ENCODE measurements around the gene ZNF883.
"Not testable (repeated sequence)": the region's sequence is repeated elsewhere in the genome, so short reads cannot be mapped to it uniquely, and the experiment has no call there.

Gene ZNF883

DNA sequence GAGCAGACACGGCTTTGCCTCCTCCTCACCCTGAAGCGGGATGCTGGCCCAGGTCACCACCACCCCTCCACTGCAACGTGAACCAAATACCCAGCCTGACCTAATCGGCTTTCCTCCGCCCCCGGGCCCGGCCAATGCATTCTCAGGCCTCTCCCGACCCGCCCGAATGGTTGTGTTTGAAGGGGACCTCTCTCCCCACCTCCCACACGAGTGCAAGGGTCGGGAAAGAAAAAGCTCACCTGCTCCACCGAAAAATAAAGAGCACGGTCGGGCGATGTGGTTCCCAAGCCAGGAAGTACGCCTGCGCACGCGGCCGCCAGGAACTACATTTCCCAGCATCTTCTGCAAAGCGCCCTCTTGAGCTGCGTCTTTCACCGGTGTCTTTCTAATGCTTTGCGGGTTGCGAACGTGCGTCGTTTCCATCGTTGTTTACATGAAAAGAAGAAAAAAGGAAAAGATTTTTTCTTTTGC, at the start of gene ZNF883:
ZNF883 (minus strand) TSS at position 282 of the 471 bp plus-strand sequence.
- peaks cover 5% of the 10 kb centered on the region for H3K27me3 Mint-ChIP-seq
- no peak within 1 kb of the TSS for H3K27ac Mint-ChIP-seq
- peaks cover 8% of the 10 kb centered on the region for H3K36me3 Mint-ChIP-seq
- ATAC-seq (ENCODE audit: low read depth): peak; percentile 50
- H3K4me3 Mint-ChIP-seq: peak within 1 kb of the TSS; percentile 78
- DNase-seq (ENCODE audit: low spot score in 2 of 2): no peak
- H3K9me3 Mint-ChIP-seq: peaks cover 13% of the 10 kb centered on the region
- H3K4me1 Mint-ChIP-seq: peaks cover 2% of the 10 kb centered on the region

- not testable (repeated sequence) for H3K9me3 Mint-ChIP-seq; DNase-seq (ENCODE audit: low spot score in 2 of 2); H3K4me3 Mint-ChIP-seq; H3K27ac Mint-ChIP-seq; H3K36me3 Mint-ChIP-seq; H3K4me1 Mint-ChIP-seq; ATAC-seq (ENCODE audit: low read depth); H3K27me3 Mint-ChIP-seq
Measured at GRCh38 chr9:113061072-113061850, 49.3 kb upstream of the ZNF883 start.

DNA sequence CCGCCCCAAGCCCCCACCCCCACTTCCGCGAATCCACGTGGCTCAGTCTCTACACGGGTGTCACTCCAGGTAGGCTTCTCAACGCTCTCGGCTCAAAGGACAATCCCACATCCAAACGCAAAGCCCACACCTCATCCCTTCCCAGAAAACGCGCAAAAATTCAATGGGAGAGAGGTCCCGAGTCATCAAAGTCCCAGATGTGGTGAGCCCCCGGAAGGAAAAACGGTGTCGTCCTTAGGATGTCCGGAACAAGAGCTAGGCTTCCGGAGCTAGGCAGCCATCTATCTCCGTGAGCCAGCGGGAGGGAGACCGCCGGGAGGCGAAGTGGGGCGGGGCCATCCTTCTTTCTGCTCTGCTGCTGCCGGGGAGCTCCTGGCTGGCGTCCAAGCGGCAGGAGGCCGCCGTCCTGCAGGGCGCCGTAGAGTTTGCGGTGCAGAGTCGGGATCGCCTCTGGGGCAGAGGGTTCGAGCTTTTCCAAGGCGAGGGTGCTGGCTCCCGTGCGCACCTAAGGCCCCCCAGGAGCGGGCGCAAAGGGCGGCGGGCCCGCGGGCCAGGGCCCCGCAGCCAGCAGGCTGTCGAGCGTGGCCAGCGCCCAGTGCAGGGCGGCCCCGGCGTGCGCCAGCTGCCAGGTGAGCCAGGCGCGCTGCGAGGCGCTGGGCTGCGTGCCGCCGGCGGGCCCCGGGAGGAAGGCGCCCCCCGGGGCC, 47.7 kb upstream of the ZNF883 start:
- not testable (repeated sequence) for H3K27ac Mint-ChIP-seq; H3K27me3 Mint-ChIP-seq; H3K36me3 Mint-ChIP-seq; ATAC-seq (ENCODE audit: low read depth); H3K4me1 Mint-ChIP-seq; DNase-seq (ENCODE audit: low spot score in 2 of 2); H3K4me3 Mint-ChIP-seq; H3K9me3 Mint-ChIP-seq

DNA sequence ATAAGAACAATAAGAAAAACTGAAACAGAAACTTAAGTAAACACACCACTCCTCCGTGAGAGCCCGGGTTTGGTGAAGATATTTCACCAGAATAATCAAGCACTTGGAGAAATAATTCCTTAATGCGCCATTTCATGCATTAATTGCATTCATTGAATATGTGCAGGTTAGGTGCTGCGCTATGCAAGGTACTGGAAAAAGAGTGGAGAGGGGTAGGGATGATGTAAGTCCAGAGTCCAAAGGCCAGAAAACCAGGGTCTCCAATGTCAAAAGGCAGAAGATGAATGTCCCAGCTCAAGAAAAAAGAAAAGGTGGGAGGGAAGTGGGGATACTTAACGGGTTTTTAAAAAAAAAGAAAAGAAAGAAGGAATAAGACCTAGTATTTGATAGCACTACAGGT, 45.2 kb upstream of the ZNF883 start:
- peaks cover 2% of the 10 kb centered on the region for H3K36me3 Mint-ChIP-seq
- H3K27ac Mint-ChIP-seq: no peak overlapping the region
- peaks cover 2% of the 10 kb centered on the region for H3K9me3 Mint-ChIP-seq
- no peaks in the 10 kb centered on the region for H3K4me1 Mint-ChIP-seq
- DNase-seq (ENCODE audit: low spot score in 2 of 2) (no peak), ATAC-seq (ENCODE audit: low read depth) (peak; percentile 13)
- no peak overlapping the region for H3K4me3 Mint-ChIP-seq
- H3K27me3 Mint-ChIP-seq: peaks cover 3% of the 10 kb centered on the region

- DNase-seq (ENCODE audit: low spot score in 2 of 2) (peak; percentile 66 to 79), ATAC-seq (ENCODE audit: low read depth) (peak; percentile 95)
- peaks cover 3% of the 10 kb centered on the region for H3K27me3 Mint-ChIP-seq
- H3K9me3 Mint-ChIP-seq: peaks cover 2% of the 10 kb centered on the region
- H3K36me3 Mint-ChIP-seq: peaks cover 2% of the 10 kb centered on the region
- no peak within 1 kb of the TSS for H3K27ac Mint-ChIP-seq
- no peak within 1 kb of the TSS for H3K4me3 Mint-ChIP-seq
- H3K4me1 Mint-ChIP-seq: no peaks in the 10 kb centered on the region
Measured at GRCh38 chr9:113056191-113057106, 44.5 kb upstream of the ZNF883 start, which contains the start of gene ZFP37. ZFP37 (minus strand) TSS chr9:113056724; CDS start chr9:113056688, 36 bp downstream.

DNA sequence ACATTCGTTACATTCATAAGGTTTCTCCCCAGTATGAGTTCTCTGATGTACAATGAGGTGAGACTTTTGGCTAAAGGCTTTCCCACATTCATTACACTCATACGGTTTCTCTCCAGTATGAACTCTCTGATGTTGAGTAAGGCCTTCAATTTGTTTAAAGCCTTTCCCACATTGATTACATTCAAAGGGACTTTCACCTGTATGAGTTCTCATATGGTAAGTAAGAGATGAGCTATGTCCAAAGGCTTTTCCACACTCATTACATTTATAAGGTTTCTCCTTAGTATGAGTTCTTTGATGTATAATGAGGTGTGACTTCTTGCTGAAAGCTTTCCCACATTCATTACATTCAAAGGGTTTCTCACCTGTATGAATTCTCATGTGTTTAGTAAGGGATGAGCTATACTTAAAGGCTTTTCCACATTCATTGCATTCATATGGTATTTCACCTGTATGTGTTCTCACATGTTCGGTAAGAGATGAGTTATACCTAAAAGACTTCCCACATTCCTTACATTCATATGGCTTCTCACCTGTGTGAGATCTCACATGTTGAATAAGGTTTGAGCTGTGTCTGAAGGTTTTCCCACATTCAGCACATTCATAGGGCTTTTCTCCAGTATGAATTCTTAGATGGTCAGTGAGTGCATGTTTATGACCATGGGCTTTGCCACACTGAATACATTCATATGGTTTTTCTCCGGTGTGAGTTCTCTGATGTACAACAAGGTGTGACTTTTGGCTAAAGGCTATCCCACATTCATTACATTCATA, 31.1 kb upstream of the ZNF883 start:
- Mint-ChIP-seq H3K4me1 (no peaks in the 10 kb centered on the region), H3K27ac (no peak overlapping the region), H3K27me3 (no peaks in the 10 kb centered on the region), H3K36me3 (peaks cover 38% of the 10 kb centered on the region), H3K9me3 (peaks cover 23% of the 10 kb centered on the region), H3K4me3 (no peak overlapping the region)
- ATAC-seq (ENCODE audit: low read depth) (no peak), DNase-seq (ENCODE audit: low spot score in 2 of 2) (no peak)

DNA sequence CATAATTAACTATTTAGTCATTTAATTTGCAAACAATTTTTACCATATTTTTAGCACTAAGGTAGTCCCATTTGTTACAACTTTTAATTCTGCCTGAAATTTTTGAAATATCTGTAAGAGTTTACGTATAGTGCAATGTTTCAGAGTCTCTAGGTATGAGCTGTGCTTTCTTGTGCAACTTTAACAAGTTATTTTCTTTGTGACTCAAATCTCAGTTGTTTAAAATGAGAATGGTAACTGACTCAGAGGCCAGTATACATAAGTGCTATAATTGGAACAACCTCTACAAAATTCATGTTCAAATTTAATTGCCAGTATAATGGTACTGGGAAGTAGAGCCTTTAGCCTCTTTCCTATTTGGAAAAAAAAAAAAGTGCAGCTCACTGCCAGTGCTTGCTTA, 14.2 kb upstream of the ZNF883 start:
- H3K27ac Mint-ChIP-seq: no peak overlapping the region
- peaks cover 12% of the 10 kb centered on the region for H3K36me3 Mint-ChIP-seq
- H3K27me3 Mint-ChIP-seq: peaks cover 2% of the 10 kb centered on the region
- peaks cover 24% of the 10 kb centered on the region for H3K9me3 Mint-ChIP-seq
- no peaks in the 10 kb centered on the region for H3K4me1 Mint-ChIP-seq
- DNase-seq (ENCODE audit: low spot score in 2 of 2) (no peak), ATAC-seq (ENCODE audit: low read depth) (no peak)
- no peak overlapping the region for H3K4me3 Mint-ChIP-seq

- no peak overlapping the region for H3K27ac Mint-ChIP-seq
- ATAC-seq (ENCODE audit: low read depth) (no peak), DNase-seq (ENCODE audit: low spot score in 2 of 2) (no peak)
- peaks cover 22% of the 10 kb centered on the region for H3K9me3 Mint-ChIP-seq
- peaks cover 5% of the 10 kb centered on the region for H3K36me3 Mint-ChIP-seq
- H3K4me1 Mint-ChIP-seq: peaks cover 2% of the 10 kb centered on the region
- H3K4me3 Mint-ChIP-seq: no peak overlapping the region
- peaks cover 4% of the 10 kb centered on the region for H3K27me3 Mint-ChIP-seq
Measured at GRCh38 chr9:113018247-113018646, 6.3 kb upstream of the ZNF883 start.

DNA sequence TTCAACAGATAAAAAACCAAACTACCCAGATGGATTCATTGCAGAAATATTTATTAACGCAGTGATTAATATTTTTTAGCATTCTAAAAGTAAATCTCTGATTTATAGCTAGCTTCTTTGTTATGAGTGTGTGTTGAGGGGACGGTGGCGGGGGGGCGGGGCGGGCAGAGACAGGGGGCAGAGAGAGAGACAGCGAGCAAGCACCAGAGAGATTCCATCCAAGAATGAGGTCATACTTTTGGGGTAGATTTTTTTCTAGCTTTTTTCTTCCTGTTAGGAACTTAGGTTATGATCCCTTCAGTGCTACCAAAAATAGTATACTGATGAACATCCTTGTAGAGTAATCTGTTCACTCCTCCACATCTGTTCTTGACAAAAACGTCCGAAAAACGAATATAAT, 500 bp upstream of the ZNF883 start:
- ATAC-seq (ENCODE audit: low read depth) (no peak), DNase-seq (ENCODE audit: low spot score in 2 of 2) (no peak)
- Mint-ChIP-seq H3K9me3 (peaks cover 15% of the 10 kb centered on the region), H3K36me3 (peaks cover 8% of the 10 kb centered on the region), H3K27me3 (peaks cover 5% of the 10 kb centered on the region), H3K27ac (no peak overlapping the region), H3K4me1 (peaks cover 2% of the 10 kb centered on the region), H3K4me3 (no peak overlapping the region)

DNA sequence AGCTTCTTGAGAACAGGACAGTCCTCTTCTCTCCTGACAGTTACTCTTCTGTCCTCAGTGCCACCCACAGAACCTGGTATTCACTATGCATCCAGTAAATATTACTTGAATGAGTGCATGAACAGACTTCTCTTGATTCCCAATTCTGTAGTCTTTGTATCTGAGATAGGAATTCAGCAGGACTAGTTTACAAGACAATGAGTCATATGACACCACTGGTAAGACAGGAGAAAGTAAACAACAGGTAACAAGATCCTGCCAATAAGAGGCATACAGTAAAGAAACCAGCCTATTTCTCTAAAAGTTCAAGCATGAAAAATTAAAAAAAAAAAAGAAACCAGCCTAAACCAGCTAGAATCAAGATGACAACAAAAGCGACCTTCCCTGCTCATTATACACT, 6.2 kb downstream of the ZNF883 start:
- H3K27ac Mint-ChIP-seq: no peak overlapping the region
- H3K36me3 Mint-ChIP-seq: peaks cover 26% of the 10 kb centered on the region

GRCh38 chr9:112997236-112997941, 14.6 kb downstream of the ZNF883 start:
- peaks cover 2% of the 10 kb centered on the region for H3K27me3 Mint-ChIP-seq
- H3K9me3 Mint-ChIP-seq: peaks cover 28% of the 10 kb centered on the region
- H3K4me1 Mint-ChIP-seq: no peaks in the 10 kb centered on the region
- DNase-seq (ENCODE audit: low spot score in 2 of 2) (no peak), ATAC-seq (ENCODE audit: low read depth) (no peak)
- peaks cover 30% of the 10 kb centered on the region for H3K36me3 Mint-ChIP-seq
- H3K4me3 Mint-ChIP-seq: no peak overlapping the region
- H3K27ac Mint-ChIP-seq: no peak overlapping the region

More for the DNA sequence above, 6.2 kb downstream of the ZNF883 start:
- Mint-ChIP-seq H3K4me1 (no peaks in the 10 kb centered on the region), H3K4me3 (no peak overlapping the region), H3K27me3 (peaks cover 2% of the 10 kb centered on the region), H3K9me3 (peaks cover 29% of the 10 kb centered on the region)
- no peak for ATAC-seq (ENCODE audit: low read depth)
- DNase-seq (ENCODE audit: low spot score in 2 of 2): no peak

- peaks cover 7% of the 10 kb centered on the region for H3K9me3 Mint-ChIP-seq
- ATAC-seq (ENCODE audit: low read depth): no peak
- no peaks in the 10 kb centered on the region for H3K36me3 Mint-ChIP-seq
- no peaks in the 10 kb centered on the region for H3K4me1 Mint-ChIP-seq
- peaks cover 14% of the 10 kb centered on the region for H3K27me3 Mint-ChIP-seq
- DNase-seq (ENCODE audit: low spot score in 2 of 2): no peak
- H3K27ac Mint-ChIP-seq: no peak overlapping the region
- H3K4me3 Mint-ChIP-seq: no peak overlapping the region
Measured at GRCh38 chr9:112971415-112971814, 40.6 kb downstream of the ZNF883 start.

- peaks cover 7% of the 10 kb centered on the region for H3K9me3 Mint-ChIP-seq
- H3K4me1 Mint-ChIP-seq: no peaks in the 10 kb centered on the region
- ATAC-seq (ENCODE audit: low read depth) (no peak), DNase-seq (ENCODE audit: low spot score in 2 of 2) (no peak)
- no peaks in the 10 kb centered on the region for H3K36me3 Mint-ChIP-seq
- H3K4me3 Mint-ChIP-seq: no peak overlapping the region
- H3K27me3 Mint-ChIP-seq: peaks cover 13% of the 10 kb centered on the region
- no peak overlapping the region for H3K27ac Mint-ChIP-seq
Measured at GRCh38 chr9:112970939-112971338, 41.1 kb downstream of the ZNF883 start.

Measured in memory B cell (primary cell).